Mesenchymal stem cell (in vitro differentiated cells and primary cell): ENCODE data around the gene NPAS3.

Source experiments
- DNase-seq: peaks from one replicate; pipeline ENCODE4 v3.0.0-alpha.2; 2013
- H2AFZ ChIP-seq: one replicate; pipeline ENCODE4 v1.6.1; 2013; ENCODE audit warnings: low read depth, mild to moderate bottlenecking, control low read depth, inconsistent platforms, low read length, moderate library complexity
- H2AK5ac ChIP-seq: 2 replicates; pipeline ENCODE4 v1.6.1; 2013; ENCODE audit warnings: low read length, moderate library complexity, mild to moderate bottlenecking, inconsistent platforms; ENCODE audit not compliant: severe bottlenecking
- H2BK120ac ChIP-seq: one replicate; pipeline ENCODE4 v1.6.1; 2013; ENCODE audit warnings: low read depth, mild to moderate bottlenecking, inconsistent platforms, low read length, moderate library complexity
- H2BK12ac ChIP-seq, 2 experiments: one replicate each; pipeline ENCODE4 v1.6.1; 2013; ENCODE audit warnings: inconsistent platforms in 2 of 2, low read length in 2 of 2, mild to moderate bottlenecking in 2 of 2, moderate library complexity in 2 of 2, control low read depth in 1 of 2
- H2BK15ac ChIP-seq: one replicate; pipeline ENCODE4 v1.6.1; 2013; ENCODE audit warnings: mild to moderate bottlenecking, low read depth, inconsistent platforms; ENCODE audit not compliant: poor library complexity, severe bottlenecking
- H2BK5ac ChIP-seq: 2 replicates; pipeline ENCODE4 v1.6.1; 2013; ENCODE audit warnings: low read depth, mild to moderate bottlenecking, low read length, control low read depth, inconsistent platforms; ENCODE audit not compliant: poor library complexity, severe bottlenecking
- H3K14ac ChIP-seq, 2 experiments: one replicate each; pipeline ENCODE4 v1.6.1; 2013; ENCODE audit warnings: inconsistent platforms in 2 of 2, low read length in 2 of 2, control low read depth in 1 of 2, mild to moderate bottlenecking in 1 of 2, moderate library complexity in 1 of 2
- H3K18ac ChIP-seq, 2 experiments: one replicate each; pipeline ENCODE4 v1.6.1; 2013; ENCODE audit warnings: inconsistent platforms in 2 of 2, low read length in 2 of 2, control low read depth in 1 of 2, low read depth in 1 of 2, mild to moderate bottlenecking in 1 of 2
- H3K23ac ChIP-seq, 2 experiments: one replicate each; pipeline ENCODE4 v1.6.1; 2013; ENCODE audit warnings: inconsistent platforms in 2 of 2, low read length in 2 of 2, mild to moderate bottlenecking in 2 of 2, moderate library complexity in 2 of 2, control low read depth in 1 of 2
- H3K27ac ChIP-seq: 2 replicates; pipeline ENCODE4 v1.5.1; 2013; ENCODE audit warnings: mild to moderate bottlenecking, moderate library complexity, low read length, control low read depth, inconsistent platforms; ENCODE audit not compliant: poor library complexity, severe bottlenecking
- H3K27me3 ChIP-seq, 2 experiments: 2 replicates each; pipeline versions ENCODE4 v1.6.1 to v1.7.0; 2013; ENCODE audit warnings: low read length in 2 of 2, mild to moderate bottlenecking in 2 of 2, moderate library complexity in 2 of 2, control low read depth in 1 of 2, inconsistent platforms in 1 of 2; ENCODE audit not compliant: control insufficient read depth in 1 of 2, insufficient read depth in 1 of 2
- H3K36me3 ChIP-seq, 2 experiments: 2 replicates each; pipeline versions ENCODE4 v1.6.1 to v1.7.0; 2013; ENCODE audit warnings: low read length in 2 of 2, control low read depth in 1 of 2, inconsistent platforms in 1 of 2, low read depth in 1 of 2, mild to moderate bottlenecking in 1 of 2; ENCODE audit not compliant: insufficient read depth in 2 of 2, control insufficient read depth in 1 of 2
- H3K4ac ChIP-seq, 2 experiments: one replicate each; pipeline ENCODE4 v1.6.1; 2013; ENCODE audit warnings: inconsistent platforms in 2 of 2, low read length in 2 of 2, mild to moderate bottlenecking in 2 of 2, moderate library complexity in 2 of 2, control low read depth in 1 of 2, low read depth in 1 of 2
- H3K4me1 ChIP-seq: 2 replicates; pipeline ENCODE4 v1.6.1; 2013; ENCODE audit warnings: low read depth, low read length, control low read depth; ENCODE audit not compliant: control insufficient read depth, insufficient read depth
- H3K4me2 ChIP-seq: 2 replicates; pipeline ENCODE4 v1.6.1; 2013; ENCODE audit warnings: low read length, mild to moderate bottlenecking, inconsistent platforms; ENCODE audit not compliant: poor library complexity, severe bottlenecking
- H3K4me3 ChIP-seq, 2 experiments: 2 replicates each; pipeline versions ENCODE4 v1.5.1 to v1.7.0; 2013; ENCODE audit warnings: low read length in 2 of 2, mild to moderate bottlenecking in 2 of 2, control low read depth in 1 of 2, low read depth in 1 of 2; ENCODE audit not compliant: insufficient read depth in 1 of 2
- H3K79me1 ChIP-seq: replicated peaks from 2 replicates; pipeline ENCODE4 v1.6.1; 2013; ENCODE audit warnings: mild to moderate bottlenecking, control low read depth, low read length, inconsistent platforms; ENCODE audit not compliant: poor library complexity, severe bottlenecking
- H3K9ac ChIP-seq: 2 replicates; pipeline ENCODE4 v1.7.0; 2013; ENCODE audit warnings: mild to moderate bottlenecking, low read length, moderate library complexity
- H3K9me3 ChIP-seq: 2 replicates; pipeline ENCODE4 v1.7.0; 2013; ENCODE audit warnings: mild to moderate bottlenecking, low read length; ENCODE audit not compliant: control insufficient read depth
- H4K8ac ChIP-seq: one replicate; pipeline ENCODE4 v1.6.1; 2013; ENCODE audit warnings: inconsistent platforms, mild to moderate bottlenecking, low read length, moderate library complexity
- H4K91ac ChIP-seq: one replicate; pipeline ENCODE4 v1.6.1; 2013; ENCODE audit warnings: mild to moderate bottlenecking, low read length, inconsistent platforms
- WGBS: methylation state at CpG from one replicate; pipeline ENCODE4 v1.1.7; 2013; ENCODE audit warnings: mixed read lengths; 5-methylcytosine and 5-hydroxymethylcytosine counted together

NPAS3 gene

GRCh38 chr14:33404964-33405574, 466.4 kb downstream of the NPAS3 start:
- no peak overlapping the region for H2BK12ac ChIP-seq
- H3K4me2 ChIP-seq = no peak overlapping the region
- H3K18ac ChIP-seq = no peak overlapping the region
- no peak overlapping the region for H4K91ac ChIP-seq
- H3K36me3 ChIP-seq = no peaks in the 10 kb centered on the region
- no peak overlapping the region for H3K14ac ChIP-seq
- no peaks in the 10 kb centered on the region for H3K9me3 ChIP-seq
- H3K4me1 ChIP-seq = no peaks in the 10 kb centered on the region
- H3K27me3 ChIP-seq = no peaks in the 10 kb centered on the region
- no peak overlapping the region for H3K9ac ChIP-seq
- no peak overlapping the region for H2AFZ ChIP-seq
- no peaks in the 10 kb centered on the region for H3K79me1 ChIP-seq
- no peak overlapping the region for H2BK120ac ChIP-seq
- no peak overlapping the region for H3K23ac ChIP-seq
- 100% methylated on average over 1 of the region's 1 CpG for WGBS
- H3K27ac ChIP-seq = no peak overlapping the region
- H2BK15ac ChIP-seq = no peak overlapping the region
- H2BK5ac ChIP-seq = no peak overlapping the region
- no peak overlapping the region for H3K4ac ChIP-seq
- no peak for DNase-seq
- H2AK5ac ChIP-seq = no peak overlapping the region
- no peak overlapping the region for H3K4me3 ChIP-seq
- no peak overlapping the region for H4K8ac ChIP-seq

GRCh38 chr14:33406766-33407165, 468.1 kb downstream of the NPAS3 start:
- no peak overlapping the region for H2BK15ac ChIP-seq
- H4K91ac ChIP-seq = no peak overlapping the region
- no peak overlapping the region for H3K4me2 ChIP-seq
- no peaks in the 10 kb centered on the region for H3K4me1 ChIP-seq
- WGBS = 85% methylated on average over 2 of the region's 2 CpGs
- H4K8ac ChIP-seq = no peak overlapping the region
- H3K14ac ChIP-seq = no peak overlapping the region
- H3K4me3 ChIP-seq = no peak overlapping the region
- H2AFZ ChIP-seq = no peak overlapping the region
- no peaks in the 10 kb centered on the region for H3K36me3 ChIP-seq
- no peaks in the 10 kb centered on the region for H3K9me3 ChIP-seq
- DNase-seq = no peak
- no peaks in the 10 kb centered on the region for H3K79me1 ChIP-seq
- no peak overlapping the region for H2BK12ac ChIP-seq
- no peak overlapping the region for H3K4ac ChIP-seq
- no peak overlapping the region for H3K23ac ChIP-seq
- H3K27ac ChIP-seq = no peak overlapping the region
- no peak overlapping the region for H2BK5ac ChIP-seq
- H2AK5ac ChIP-seq = no peak overlapping the region
- no peak overlapping the region for H3K18ac ChIP-seq
- no peak overlapping the region for H3K9ac ChIP-seq
- H3K27me3 ChIP-seq = no peaks in the 10 kb centered on the region
- H2BK120ac ChIP-seq = no peak overlapping the region

- H4K91ac ChIP-seq = no peak overlapping the region
- no peak overlapping the region for H2AFZ ChIP-seq
- H3K23ac ChIP-seq = no peak overlapping the region
- no peaks in the 10 kb centered on the region for H3K79me1 ChIP-seq
- no peaks in the 10 kb centered on the region for H3K36me3 ChIP-seq
- H3K4me3 ChIP-seq = no peak overlapping the region
- 96% methylated on average over 2 of the region's 2 CpGs for WGBS
- H2BK5ac ChIP-seq = no peak overlapping the region
- H3K14ac ChIP-seq = no peak overlapping the region
- no peak overlapping the region for H3K4ac ChIP-seq
- no peak for DNase-seq
- H2BK120ac ChIP-seq = no peak overlapping the region
- H3K9me3 ChIP-seq = no peaks in the 10 kb centered on the region
- no peak overlapping the region for H2AK5ac ChIP-seq
- H3K4me1 ChIP-seq = no peaks in the 10 kb centered on the region
- peak overlapping the region in 1 of 2 experiments; percentile 12 for H3K18ac ChIP-seq
- H4K8ac ChIP-seq = no peak overlapping the region
- no peak overlapping the region for H3K4me2 ChIP-seq
- no peaks in the 10 kb centered on the region for H3K27me3 ChIP-seq
- no peak overlapping the region for H2BK12ac ChIP-seq
- H3K27ac ChIP-seq = no peak overlapping the region
- no peak overlapping the region for H2BK15ac ChIP-seq
- no peak overlapping the region for H3K9ac ChIP-seq
Measured at GRCh38 chr14:33408291-33408690, 469.6 kb downstream of the NPAS3 start.

- H3K27me3 ChIP-seq = no peaks in the 10 kb centered on the region
- no peak overlapping the region for H3K23ac ChIP-seq
- no peak overlapping the region for H3K27ac ChIP-seq
- H2BK12ac ChIP-seq = no peak overlapping the region
- H3K79me1 ChIP-seq = no peaks in the 10 kb centered on the region
- H3K9ac ChIP-seq = no peak overlapping the region
- H4K8ac ChIP-seq = no peak overlapping the region
- H3K4me3 ChIP-seq = no peak overlapping the region
- DNase-seq = no peak
- H3K4me2 ChIP-seq = no peak overlapping the region
- H3K14ac ChIP-seq = no peak overlapping the region
- H3K4me1 ChIP-seq = no peaks in the 10 kb centered on the region
- no peak overlapping the region for H2AK5ac ChIP-seq
- H4K91ac ChIP-seq = no peak overlapping the region
- H3K36me3 ChIP-seq = no peaks in the 10 kb centered on the region
- H2BK15ac ChIP-seq = no peak overlapping the region
- H3K9me3 ChIP-seq = no peaks in the 10 kb centered on the region
- H2AFZ ChIP-seq = no peak overlapping the region
- H3K4ac ChIP-seq = no peak overlapping the region
- no peak overlapping the region for H3K18ac ChIP-seq
- H2BK5ac ChIP-seq = no peak overlapping the region
- no peak overlapping the region for H2BK120ac ChIP-seq
Measured at GRCh38 chr14:33412450-33412849, 473.8 kb downstream of the NPAS3 start.
